ENCODE data around the gene RNF215.

RNF215 gene

DNA sequence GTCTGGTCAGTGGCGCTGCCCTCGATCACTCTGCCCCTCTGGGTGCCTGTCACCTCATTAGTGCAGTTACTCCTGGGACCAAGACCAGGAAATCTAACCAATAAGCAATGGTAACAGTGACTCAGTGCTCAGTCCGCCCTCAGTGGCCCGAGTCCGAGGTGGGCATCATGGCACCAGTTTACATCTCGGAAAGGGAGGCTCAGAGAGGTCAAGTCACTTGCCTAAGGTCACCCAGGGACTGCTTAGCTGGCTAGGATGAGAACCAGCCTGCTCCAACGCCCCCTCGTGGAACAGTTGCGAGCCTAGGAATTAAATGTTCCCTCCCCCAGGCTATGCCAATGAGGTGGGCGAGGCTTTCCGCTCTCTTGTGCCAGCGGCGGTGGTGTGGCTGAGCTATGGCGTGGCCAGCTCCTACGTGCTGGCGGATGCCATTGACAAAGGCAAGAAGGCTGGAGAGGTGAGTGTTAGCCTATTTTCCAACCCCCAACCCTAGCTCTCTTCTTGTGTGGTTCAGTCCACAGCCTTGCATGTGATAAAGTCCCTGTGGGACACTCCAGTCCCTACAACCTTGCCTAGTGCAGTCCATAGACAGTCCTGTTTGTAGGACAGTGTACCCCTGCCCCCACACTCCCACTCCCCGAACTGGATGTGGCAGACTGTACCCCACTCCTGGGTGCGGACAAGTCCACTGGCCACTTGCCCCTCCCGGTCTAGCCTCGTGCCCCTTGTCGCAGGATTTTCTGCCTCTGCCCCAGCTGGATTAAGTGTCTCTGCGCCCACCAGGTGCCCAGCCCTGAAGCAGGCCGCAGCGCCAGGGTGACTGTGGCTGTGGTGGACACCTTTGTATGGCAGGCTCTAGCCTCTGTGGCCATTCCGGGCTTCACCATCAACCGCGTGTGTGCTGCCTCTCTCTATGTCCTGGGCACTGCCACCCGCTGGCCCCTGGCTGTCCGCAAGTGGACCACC is 39.5 kb upstream of the RNF215 start:
- no peaks in the 10 kb centered on the region for H3K9me3 ChIP-seq (ENCODE audit: low read length)
- H3K36me3 ChIP-seq (ENCODE audit: insufficient read depth, low read length): no peaks in the 10 kb centered on the region
- peaks cover 34% of the 10 kb centered on the region for H3K4me1 ChIP-seq (ENCODE audit: insufficient read depth, low read length)
- no peaks in the 10 kb centered on the region for H3K27me3 ChIP-seq (ENCODE audit: control insufficient read depth in 1 of 2, insufficient read depth in 2 of 2, low read length in 2 of 2)
- peak overlapping the region in 1 of 2 donors; percentile 92 for H3K4me3 ChIP-seq (ENCODE audit: low read depth in 1 of 2, low read length in 2 of 2)
- no peak overlapping the region for H3K27ac ChIP-seq (ENCODE audit: low read depth, low read length)
- H3K9ac ChIP-seq (ENCODE audit: low read length): no peak overlapping the region

DNA sequence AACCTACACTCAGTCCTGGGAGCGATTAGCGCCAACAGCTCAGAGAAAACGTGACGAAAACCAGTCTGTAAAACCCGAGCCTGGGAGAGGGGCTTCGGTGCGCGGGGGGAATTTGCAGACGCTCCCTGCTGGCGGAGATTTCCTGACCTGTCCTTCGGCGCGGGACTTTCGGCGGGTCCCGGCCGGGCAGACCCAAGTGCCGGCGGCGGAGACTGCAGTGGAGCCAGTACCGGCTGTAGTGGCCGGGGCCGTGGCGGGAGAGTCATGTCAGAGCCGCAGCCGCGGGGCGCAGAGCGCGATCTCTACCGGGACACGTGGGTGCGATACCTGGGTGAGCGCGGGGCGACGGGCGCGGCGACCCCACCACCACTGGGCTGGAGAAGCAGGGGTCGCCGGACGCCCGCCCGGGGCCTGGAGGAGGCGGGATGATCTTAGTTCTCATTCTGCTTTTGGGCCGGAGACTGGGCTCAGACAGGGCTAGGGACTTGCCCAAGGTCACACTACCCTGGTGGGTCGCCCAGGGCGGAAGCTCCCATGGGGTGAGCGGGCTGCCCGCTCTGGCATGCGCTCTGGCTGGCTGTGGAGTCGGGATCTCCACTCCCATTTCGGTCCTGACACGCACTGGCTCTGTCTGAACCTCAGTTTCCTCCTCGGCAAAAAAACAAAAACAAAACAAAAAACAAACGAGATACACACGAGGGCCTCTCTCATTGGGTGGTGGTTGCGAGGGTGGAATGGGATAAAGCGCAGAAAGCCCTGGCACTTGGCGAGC is 38.6 kb upstream of the RNF215 start, which contains the start of gene MTFP1:
Gene MTFP1, plus strand, starts transcription at position 153 of the 772 bp plus-strand sequence. Its CDS starts 112 bp downstream, at position 265.
- no peaks in the 10 kb centered on the region for H3K36me3 ChIP-seq (ENCODE audit: insufficient read depth, low read length)
- peak within 1 kb of the TSS; percentile 92 for H3K27ac ChIP-seq (ENCODE audit: low read depth, low read length)

DNA sequence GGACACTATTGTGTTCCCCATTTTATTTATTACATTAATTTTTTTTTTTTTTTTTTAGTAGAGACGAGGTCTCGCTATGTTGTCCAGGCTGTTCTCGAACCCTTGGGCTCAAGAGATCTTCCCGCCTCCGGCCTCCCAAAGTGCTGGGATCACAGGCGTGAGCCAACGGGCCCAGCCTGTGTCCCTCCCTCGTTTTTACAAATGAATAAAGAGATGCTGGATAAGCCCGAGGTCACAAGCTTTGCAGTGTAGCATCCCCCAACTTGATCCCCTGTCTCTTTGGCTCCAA is 38.1 kb upstream of the RNF215 start:
- peak overlapping the region; percentile 36 to 92 for H3K4me3 ChIP-seq (ENCODE audit: low read depth in 1 of 2, low read length in 2 of 2)
- H3K9ac ChIP-seq (ENCODE audit: low read length): peak overlapping the region; percentile 25
- H3K27me3 ChIP-seq (ENCODE audit: control insufficient read depth in 1 of 2, insufficient read depth in 2 of 2, low read length in 2 of 2): no peaks in the 10 kb centered on the region
- peaks cover 34% of the 10 kb centered on the region for H3K4me1 ChIP-seq (ENCODE audit: insufficient read depth, low read length)
- no peak overlapping the region for H3K27ac ChIP-seq (ENCODE audit: low read depth, low read length)
- no peaks in the 10 kb centered on the region for H3K36me3 ChIP-seq (ENCODE audit: insufficient read depth, low read length)
- H3K9me3 ChIP-seq (ENCODE audit: low read length): no peaks in the 10 kb centered on the region

More for the DNA sequence above, 38.6 kb upstream of the RNF215 start, which contains the start of gene MTFP1:
- Histone ChIP-seq H3K9me3 (ENCODE audit: low read length) (no peaks in the 10 kb centered on the region), H3K4me3 (ENCODE audit: low read depth in 1 of 2, low read length in 2 of 2) (peak within 1 kb of the TSS; percentile 36 to 92), H3K27me3 (ENCODE audit: control insufficient read depth in 1 of 2, insufficient read depth in 2 of 2, low read length in 2 of 2) (no peaks in the 10 kb centered on the region), H3K9ac (ENCODE audit: low read length) (peak within 1 kb of the TSS; percentile 25), H3K4me1 (ENCODE audit: insufficient read depth, low read length) (peaks cover 34% of the 10 kb centered on the region)

DNA sequence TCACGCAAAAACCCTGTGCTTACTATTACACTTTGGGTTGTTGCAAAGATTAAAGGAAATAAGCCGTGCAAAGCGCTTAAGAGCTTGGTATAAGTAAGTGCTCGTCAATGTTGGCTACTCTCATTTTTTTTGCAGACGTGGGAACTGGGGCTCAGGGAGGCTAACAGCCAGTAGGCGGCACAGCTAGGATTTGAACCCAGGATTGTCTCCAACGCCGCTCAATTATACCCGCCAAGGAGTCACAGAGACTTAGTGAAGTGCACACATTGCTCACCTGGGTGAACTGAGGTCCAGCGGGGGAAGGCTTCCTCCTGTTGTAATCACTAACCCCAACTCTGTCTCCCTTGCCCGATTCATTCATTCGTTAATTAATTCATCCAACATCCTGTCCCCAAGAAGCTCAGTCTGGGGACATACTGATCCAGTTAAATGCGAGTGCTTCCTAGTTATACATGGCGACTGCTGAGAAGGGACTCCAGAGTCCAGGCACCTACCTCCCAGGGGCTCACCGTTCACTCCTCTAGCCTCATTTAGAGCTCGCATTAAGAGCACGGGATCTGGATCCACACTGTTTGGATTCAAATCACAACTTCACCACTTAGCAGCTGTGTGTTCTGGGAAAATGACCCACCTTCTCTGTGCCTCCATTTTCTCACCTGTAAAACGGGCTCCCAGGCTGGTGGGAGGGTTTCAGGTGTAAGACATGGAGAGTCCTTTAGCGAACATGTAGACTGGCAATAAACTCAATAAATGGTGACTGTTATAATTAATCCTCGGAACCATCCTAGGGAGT is 37.5 kb upstream of the RNF215 start:
- Histone ChIP-seq H3K27me3 (ENCODE audit: control insufficient read depth in 1 of 2, insufficient read depth in 2 of 2, low read length in 2 of 2) (no peaks in the 10 kb centered on the region), H3K9ac (ENCODE audit: low read length) (peak overlapping the region; percentile 14), H3K4me1 (ENCODE audit: insufficient read depth, low read length) (peaks cover 34% of the 10 kb centered on the region), H3K9me3 (ENCODE audit: low read length) (no peaks in the 10 kb centered on the region), H3K36me3 (ENCODE audit: insufficient read depth, low read length) (no peaks in the 10 kb centered on the region), H3K4me3 (ENCODE audit: low read depth in 1 of 2, low read length in 2 of 2) (peak overlapping the region; percentile 67 to 92), H3K27ac (ENCODE audit: low read depth, low read length) (peak overlapping the region; percentile 92)

DNA sequence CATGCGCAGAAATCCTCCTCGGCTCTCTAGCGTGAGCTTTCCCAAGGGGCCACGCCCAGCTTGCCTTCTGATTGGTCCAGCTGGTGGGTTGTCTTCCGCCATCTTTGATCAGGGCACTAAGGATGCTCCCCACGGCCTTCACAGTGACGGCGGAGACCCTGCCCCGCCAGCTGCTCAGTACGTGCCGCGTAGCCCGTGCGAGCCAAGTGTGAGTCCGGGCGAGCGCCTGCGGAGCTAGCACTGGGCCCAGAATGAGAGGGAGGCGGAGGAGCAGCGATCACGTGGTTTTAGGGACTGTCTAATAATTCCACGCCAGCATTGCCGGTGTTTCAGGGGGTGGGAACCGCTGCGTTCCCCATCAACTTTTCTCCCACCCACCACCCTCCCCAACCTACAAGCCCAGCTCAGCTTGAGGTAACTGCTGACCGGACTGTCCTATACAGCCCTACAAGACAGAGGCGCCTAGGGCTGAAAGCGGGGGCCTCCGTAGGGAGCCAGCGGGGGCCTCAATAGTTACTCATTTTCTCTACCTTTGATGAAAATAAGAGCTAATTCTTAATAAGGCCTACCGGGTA is 36.8 kb upstream of the RNF215 start:
- H3K4me1 ChIP-seq (ENCODE audit: insufficient read depth, low read length): peaks cover 34% of the 10 kb centered on the region
- H3K9me3 ChIP-seq (ENCODE audit: low read length): no peaks in the 10 kb centered on the region
- peak overlapping the region; percentile 100 for H3K27ac ChIP-seq (ENCODE audit: low read depth, low read length)
- H3K4me3 ChIP-seq (ENCODE audit: low read depth in 1 of 2, low read length in 2 of 2): peak overlapping the region; percentile 67 to 92
- H3K9ac ChIP-seq (ENCODE audit: low read length): peak overlapping the region; percentile 88
- H3K36me3 ChIP-seq (ENCODE audit: insufficient read depth, low read length): no peaks in the 10 kb centered on the region
- H3K27me3 ChIP-seq (ENCODE audit: control insufficient read depth in 1 of 2, insufficient read depth in 2 of 2, low read length in 2 of 2): no peaks in the 10 kb centered on the region

DNA sequence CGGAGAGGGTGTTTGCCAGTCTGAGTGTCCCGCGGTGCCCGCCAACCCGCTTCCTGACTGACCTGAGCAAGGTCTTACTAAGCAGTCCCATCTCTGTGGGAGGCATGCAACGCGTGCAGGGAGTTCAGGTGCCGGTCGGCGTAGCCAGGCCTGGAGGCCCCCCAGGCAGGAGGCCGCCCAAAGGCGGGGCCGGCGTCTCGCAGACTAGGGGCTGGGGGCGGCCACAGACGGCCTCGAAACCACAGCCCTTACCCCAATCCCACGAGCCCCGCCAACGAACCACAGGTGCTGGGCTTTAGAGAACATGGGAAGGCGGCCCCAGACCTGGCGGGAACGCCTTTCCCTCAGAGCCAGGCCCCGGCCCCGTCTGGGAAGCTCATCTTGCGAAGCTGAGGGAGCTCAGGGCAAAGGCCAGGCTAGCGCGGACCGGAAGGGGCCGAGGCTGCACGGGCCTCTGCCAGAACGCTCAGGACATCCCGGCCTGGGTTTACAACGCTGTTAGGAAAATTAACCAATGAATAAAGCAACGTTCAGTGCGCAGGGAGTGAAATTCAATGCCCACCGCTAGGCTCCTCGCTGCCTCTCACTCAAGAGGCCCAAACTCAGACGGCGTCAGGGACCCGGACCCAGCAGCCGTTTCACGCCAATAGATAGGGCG is 36.2 kb upstream of the RNF215 start:
- Histone ChIP-seq H3K36me3 (ENCODE audit: insufficient read depth, low read length) (peaks cover 5% of the 10 kb centered on the region), H3K9me3 (ENCODE audit: low read length) (no peaks in the 10 kb centered on the region), H3K9ac (ENCODE audit: low read length) (peak overlapping the region; percentile 88), H3K27ac (ENCODE audit: low read depth, low read length) (peak overlapping the region; percentile 100), H3K27me3 (ENCODE audit: control insufficient read depth in 1 of 2, insufficient read depth in 2 of 2, low read length in 2 of 2) (no peaks in the 10 kb centered on the region), H3K4me3 (ENCODE audit: low read depth in 1 of 2, low read length in 2 of 2) (peak overlapping the region; percentile 64 to 92), H3K4me1 (ENCODE audit: insufficient read depth, low read length) (peaks cover 34% of the 10 kb centered on the region)

DNA sequence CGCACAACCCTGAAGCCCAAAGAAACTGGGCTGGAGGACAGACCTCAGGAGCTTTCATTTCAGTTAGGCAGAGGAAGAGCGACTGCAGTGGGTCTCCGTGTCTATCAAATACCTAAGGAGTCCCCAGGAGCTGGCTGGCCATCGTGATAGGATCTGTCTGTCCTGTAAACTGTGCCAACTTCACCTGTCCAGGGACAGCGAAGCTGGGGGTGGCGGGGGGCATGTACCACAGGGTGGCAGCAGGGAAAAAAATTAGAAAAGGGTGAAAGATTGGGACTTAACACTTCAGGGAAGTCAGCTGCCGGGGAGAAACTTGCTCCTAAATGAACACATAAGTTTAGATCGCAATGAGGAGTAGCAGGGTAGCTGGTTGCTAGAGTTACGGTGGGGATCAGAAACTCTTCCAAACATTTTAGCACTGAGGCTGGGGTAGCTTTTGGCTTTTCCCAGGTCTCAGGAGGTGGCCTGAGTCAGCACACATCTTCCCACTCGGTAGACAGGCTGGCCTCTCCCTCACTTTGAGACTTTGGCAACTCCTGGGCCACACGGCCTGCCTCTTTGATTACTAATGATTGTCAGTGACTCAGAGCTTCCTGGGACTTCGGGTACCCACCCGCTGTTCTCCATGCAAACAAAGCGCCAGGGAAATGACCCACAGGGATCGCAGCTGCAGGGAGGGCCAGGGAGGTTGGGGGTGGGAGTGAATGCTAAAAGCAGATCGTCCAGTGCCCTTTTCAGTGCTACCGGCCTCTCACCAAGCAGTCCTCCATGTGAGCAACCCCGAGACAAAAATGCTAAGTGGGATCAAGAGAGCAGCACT is 35.5 kb upstream of the RNF215 start:
- Histone ChIP-seq H3K4me3 (ENCODE audit: low read depth in 1 of 2, low read length in 2 of 2) (peak overlapping the region; percentile 64 to 92), H3K27me3 (ENCODE audit: control insufficient read depth in 1 of 2, insufficient read depth in 2 of 2, low read length in 2 of 2) (no peaks in the 10 kb centered on the region), H3K4me1 (ENCODE audit: insufficient read depth, low read length) (peaks cover 34% of the 10 kb centered on the region), H3K27ac (ENCODE audit: low read depth, low read length) (peak overlapping the region; percentile 100), H3K9ac (ENCODE audit: low read length) (peak overlapping the region; percentile 88), H3K9me3 (ENCODE audit: low read length) (no peaks in the 10 kb centered on the region), H3K36me3 (ENCODE audit: insufficient read depth, low read length) (peaks cover 12% of the 10 kb centered on the region)

DNA sequence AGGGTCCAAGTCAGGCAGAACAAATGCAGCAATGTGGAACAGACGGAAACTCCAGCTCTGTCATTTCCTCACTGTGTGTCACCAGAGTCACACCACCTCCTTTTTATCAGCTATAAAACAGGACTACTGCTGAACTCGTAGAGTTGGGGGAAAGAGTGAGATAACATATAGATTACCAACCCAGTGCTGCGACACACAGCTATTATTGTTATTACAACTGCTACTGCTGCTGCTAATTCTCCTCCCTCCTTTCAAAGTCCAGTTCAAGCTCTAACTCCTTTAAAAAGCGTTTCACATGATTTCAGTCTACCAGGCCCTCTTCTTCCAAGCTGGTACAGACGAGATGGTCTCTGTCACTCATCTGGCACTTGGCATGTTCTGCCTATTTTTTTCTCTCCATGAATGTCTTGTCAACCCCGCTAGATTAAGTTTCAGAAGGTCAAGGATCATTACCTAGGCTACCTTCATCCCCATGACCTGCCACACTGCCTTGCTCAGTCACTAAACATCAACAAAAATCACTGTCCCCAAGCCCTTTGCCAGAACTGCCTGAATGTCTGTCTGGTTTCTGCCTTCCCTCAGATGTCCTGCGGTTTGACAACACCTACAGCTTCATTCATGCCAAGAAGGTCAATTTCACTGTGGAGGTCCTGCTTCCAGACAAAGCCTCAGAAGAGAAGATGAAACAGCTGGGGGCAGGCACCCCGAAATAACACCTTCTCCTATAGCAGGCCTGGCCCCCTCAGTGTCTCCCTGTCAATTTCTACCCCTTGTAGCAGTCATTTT is 34.7 kb upstream of the RNF215 start:
- Histone ChIP-seq H3K9me3 (ENCODE audit: low read length) (no peaks in the 10 kb centered on the region), H3K4me3 (ENCODE audit: low read depth in 1 of 2, low read length in 2 of 2) (peak overlapping the region in 1 of 2 donors; percentile 92), H3K27me3 (ENCODE audit: control insufficient read depth in 1 of 2, insufficient read depth in 2 of 2, low read length in 2 of 2) (no peaks in the 10 kb centered on the region), H3K4me1 (ENCODE audit: insufficient read depth, low read length) (peaks cover 34% of the 10 kb centered on the region), H3K36me3 (ENCODE audit: insufficient read depth, low read length) (peaks cover 12% of the 10 kb centered on the region), H3K9ac (ENCODE audit: low read length) (peak overlapping the region; percentile 88), H3K27ac (ENCODE audit: low read depth, low read length) (peak overlapping the region; percentile 100)

DNA sequence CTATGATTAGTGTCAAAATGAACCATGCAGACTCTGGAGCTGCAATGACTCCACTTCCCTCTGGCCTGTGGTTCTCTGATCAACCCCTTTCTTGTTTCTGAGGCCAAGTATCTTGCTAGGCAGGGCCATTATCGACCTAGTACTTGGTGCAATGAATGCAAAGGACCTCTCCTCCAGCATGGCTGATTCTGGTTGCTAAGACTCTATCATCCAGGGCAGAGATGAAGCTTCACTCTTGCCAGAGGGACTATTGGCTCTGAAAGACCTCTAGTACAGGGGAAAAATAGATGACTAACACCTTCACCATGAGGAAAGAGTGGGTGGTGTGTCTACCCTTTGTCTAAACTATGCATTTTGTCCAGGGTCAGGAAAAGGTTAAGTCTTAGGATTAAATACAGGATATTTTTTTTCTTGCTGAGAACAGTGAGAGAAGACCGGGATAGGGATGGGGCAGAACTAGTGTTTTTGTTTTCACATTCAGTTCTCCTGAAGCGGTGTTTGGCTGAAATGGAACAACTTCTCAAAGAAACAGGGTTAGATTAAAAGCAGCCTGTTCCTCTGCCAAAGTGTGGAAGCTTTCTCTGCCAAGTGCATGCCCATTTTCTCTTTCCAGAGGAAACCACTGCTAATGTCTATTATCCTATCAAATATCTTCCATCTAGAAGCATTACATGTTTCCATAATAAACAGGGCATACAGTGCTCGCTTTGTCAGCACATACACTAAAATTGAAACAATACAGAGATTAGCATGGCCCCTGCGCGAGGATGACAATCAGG is 33.3 kb upstream of the RNF215 start:
- Histone ChIP-seq H3K27me3 (ENCODE audit: control insufficient read depth in 1 of 2, insufficient read depth in 2 of 2, low read length in 2 of 2) (no peaks in the 10 kb centered on the region), H3K9me3 (ENCODE audit: low read length) (no peaks in the 10 kb centered on the region), H3K36me3 (ENCODE audit: insufficient read depth, low read length) (peaks cover 24% of the 10 kb centered on the region), H3K4me3 (ENCODE audit: low read depth in 1 of 2, low read length in 2 of 2) (no peak overlapping the region), H3K9ac (ENCODE audit: low read length) (no peak overlapping the region), H3K27ac (ENCODE audit: low read depth, low read length) (no peak overlapping the region), H3K4me1 (ENCODE audit: insufficient read depth, low read length) (peaks cover 24% of the 10 kb centered on the region)
